OCI-LY7 (cell line): ENCODE data around the gene ATP11A. TPM values are rescaled to one million over a fixed set of nuclear protein-coding genes. Genes with fewer than 3 reads are reported as not detected.

Experiments used
- BruUV-seq: library from RNA; stranded (reverse); fragments of 400-500 nt; replicated peaks from 2 replicates; lab custom pipeline; 2021; lab: Mats Ljungman, UMichigan
- CTCF ChIA-PET: fragments of 300-600 bp; sonication (Branson Sonifier 250); formaldehyde crosslinking; loops from one replicate; lab custom pipeline; 2022; ENCODE audit warnings: antibody characterized with exemption; ENCODE audit not compliant: unreplicated experiment; lab: Charles Lee
- POLR2A ChIA-PET: fragments of 300-600 bp; sonication (Branson Sonifier 250); formaldehyde crosslinking; loops from one replicate; lab custom pipeline; 2022; ENCODE audit warnings: antibody characterized with exemption; lab: Charles Lee
- DNase-seq: peaks from one replicate; pipeline ENCODE4 v3.0.0-alpha.2; 2015; ENCODE audit warnings: low spot score
- H2AFZ ChIP-seq: fragments of 200-600 bp; sonication (generic), shearing (Covaris generic); 2 replicates; pipeline ENCODE4 v1.6.1; 2014; ENCODE audit warnings: mild to moderate bottlenecking, antibody characterized with exemption, low read length, moderate library complexity
- H3K27ac ChIP-seq: fragments of 200-600 bp; sonication (generic); 2 replicates; pipeline ENCODE4 v1.5.1; 2014; ENCODE audit warnings: mixed run types, low read depth, mild to moderate bottlenecking, moderate library complexity, low read length, inconsistent platforms; ENCODE audit not compliant: poor library complexity, severe bottlenecking
- H3K36me3 ChIP-seq: fragments of 200-600 bp; sonication (generic); 2 replicates; pipeline ENCODE4 v1.6.1; 2014; ENCODE audit warnings: mild to moderate bottlenecking, antibody characterized with exemption, low read length, moderate library complexity, mixed read lengths; ENCODE audit not compliant: insufficient read depth
- H3K4me1 ChIP-seq: fragments of 200-600 bp; sonication (generic); 2 replicates; pipeline ENCODE4 v1.5.1; 2014; ENCODE audit warnings: mild to moderate bottlenecking, low read length; ENCODE audit not compliant: insufficient read depth, poor library complexity, severe bottlenecking
- H3K4me2 ChIP-seq: fragments of 200-600 bp; sonication (generic); 2 replicates; pipeline ENCODE4 v1.6.1; 2014; ENCODE audit warnings: mild to moderate bottlenecking, low read length
- H3K4me3 ChIP-seq: fragments of 200-600 bp; sonication (generic); 2 replicates; pipeline ENCODE4 v1.5.1; 2014; ENCODE audit warnings: mild to moderate bottlenecking, low read depth, low read length; ENCODE audit not compliant: poor library complexity, severe bottlenecking
- H3K79me2 ChIP-seq: fragments of 200-600 bp; sonication (generic); 2 replicates; pipeline ENCODE4 v1.6.1; 2016; ENCODE audit warnings: low read depth, mild to moderate bottlenecking, low read length, moderate library complexity, mixed read lengths; ENCODE audit not compliant: insufficient read depth
- H3K9me2 ChIP-seq: fragments of 200-600 bp; sonication (generic); 2 replicates; pipeline ENCODE4 v1.6.1; 2016; ENCODE audit warnings: mild to moderate bottlenecking, low read length, mixed read lengths; ENCODE audit not compliant: insufficient read depth
- H3K9me3 ChIP-seq: fragments of 200-600 bp; sonication (generic); 2 replicates; pipeline ENCODE4 v1.6.1; 2014; ENCODE audit warnings: mild to moderate bottlenecking, mixed run types, low read length, mixed read lengths
- H4K20me1 ChIP-seq: fragments of 200-600 bp; sonication (generic); 2 replicates; pipeline ENCODE4 v1.6.1; 2014; ENCODE audit warnings: mild to moderate bottlenecking, antibody characterized with exemption, low read length, moderate library complexity, mixed read lengths; ENCODE audit not compliant: insufficient read depth
- EZH2phosphoT487 ChIP-seq: fragments of 200-600 bp; sonication (generic); IDR thresholded peaks from 2 replicates; pipeline ENCODE4 v1.6.1; 2018; ENCODE audit warnings: low read depth, borderline replicate concordance, mild to moderate bottlenecking, mixed run types, antibody characterized with exemption, low read length, moderate library complexity, mixed read lengths
- intact Hi-C: fragments of 100-400 bp; cut with micrococcal nuclease; formaldehyde crosslinking; loops from one replicate; pipeline ENCODE4 v1.10.0; 2022; ENCODE audit not compliant: unreplicated experiment
- total RNA-seq, 2 experiments: library from RNA; depleted of rRNA in 1 of 2; stranded (reverse); fragments of >200 nt in 1 of 2; shearing (Covaris generic) in 1 of 2; gene quantifications; 2 replicates each; pipeline ENCODE4 v1.2.3, GENCODE V29; 2014 to 2022
- TF ChIP-seq, protein P1 (sequence below): fragments of 200-600 bp; sonication (generic); conservative IDR thresholded peaks from 2 replicates; pipeline ENCODE4 v1.5.1; 2014; ENCODE audit warnings: mild to moderate bottlenecking, antibody characterized with exemption, low read length, moderate library complexity, mixed read lengths

ATP11A gene
- total RNA-seq, 2 experiments from 2014 or later = 8.8 to 23.1 TPM

DNA sequence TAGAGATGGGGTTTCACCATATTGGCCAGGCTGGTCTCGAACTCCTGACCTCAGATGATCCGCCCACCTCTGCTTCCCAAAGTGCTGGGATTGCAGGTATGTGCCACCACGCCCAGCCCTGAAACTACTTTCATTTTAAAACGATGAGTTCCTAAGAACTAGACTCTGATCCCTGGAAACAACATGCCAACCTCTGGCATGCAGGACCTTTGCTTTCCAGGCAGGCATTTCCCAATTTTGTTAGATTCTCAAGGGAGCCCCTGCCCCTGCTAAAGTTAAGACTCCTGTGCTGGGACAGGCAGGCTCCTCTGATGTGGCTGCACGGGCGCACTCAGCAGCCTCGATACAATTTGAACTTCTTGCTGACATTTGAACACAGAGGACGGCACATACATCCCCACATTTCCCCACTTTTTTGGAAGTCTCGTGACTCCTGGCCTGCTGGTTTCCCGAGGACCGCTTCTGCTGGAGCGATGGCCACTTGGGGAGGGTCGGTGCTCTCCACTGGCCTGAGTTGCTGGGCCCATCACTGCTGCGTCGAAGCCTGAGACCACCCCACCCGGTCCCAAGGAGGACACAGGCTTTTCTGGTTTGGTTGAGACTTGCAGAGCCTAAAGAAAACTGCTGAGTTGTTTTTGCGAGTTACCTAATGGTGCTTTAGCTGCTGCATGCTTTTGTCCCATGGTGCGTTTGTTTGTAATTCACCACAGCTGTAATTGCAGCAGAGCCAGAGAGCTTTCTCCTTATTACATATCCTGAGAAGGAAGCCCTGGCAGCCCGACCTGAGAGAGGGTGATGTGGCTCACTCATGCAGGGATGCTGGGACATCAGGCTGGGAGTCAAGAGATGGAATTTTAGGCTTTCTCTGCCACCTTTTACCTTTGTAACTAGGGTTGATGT, 8.2 kb downstream of the ATP11A start:
- Histone ChIP-seq H3K4me3 (no peak overlapping the region), H3K9me2 (no peaks in the 10 kb centered on the region), H3K36me3 (no peaks in the 10 kb centered on the region), H3K27ac (no peak overlapping the region), H3K4me1 (no peaks in the 10 kb centered on the region), H4K20me1 (peaks cover 4% of the 10 kb centered on the region; the same call in 1 of the 2 replicates), H2AFZ (no peak overlapping the region), H3K9me3 (no peaks in the 10 kb centered on the region), H3K79me2 (no peaks in the 10 kb centered on the region), H3K4me2 (no peak overlapping the region)
- CTCF ChIA-PET = no interaction called here
- BruUV-seq = no TSS peak
- POLR2A ChIA-PET = interaction anchor here (0.7 kb wide), 1 partner anchor 41 kb away, joined by 7 read pairs; no protein-coding TSS in a partner anchor
- intact Hi-C loops = no loop called here
- TF ChIP-seq, protein P1, sequence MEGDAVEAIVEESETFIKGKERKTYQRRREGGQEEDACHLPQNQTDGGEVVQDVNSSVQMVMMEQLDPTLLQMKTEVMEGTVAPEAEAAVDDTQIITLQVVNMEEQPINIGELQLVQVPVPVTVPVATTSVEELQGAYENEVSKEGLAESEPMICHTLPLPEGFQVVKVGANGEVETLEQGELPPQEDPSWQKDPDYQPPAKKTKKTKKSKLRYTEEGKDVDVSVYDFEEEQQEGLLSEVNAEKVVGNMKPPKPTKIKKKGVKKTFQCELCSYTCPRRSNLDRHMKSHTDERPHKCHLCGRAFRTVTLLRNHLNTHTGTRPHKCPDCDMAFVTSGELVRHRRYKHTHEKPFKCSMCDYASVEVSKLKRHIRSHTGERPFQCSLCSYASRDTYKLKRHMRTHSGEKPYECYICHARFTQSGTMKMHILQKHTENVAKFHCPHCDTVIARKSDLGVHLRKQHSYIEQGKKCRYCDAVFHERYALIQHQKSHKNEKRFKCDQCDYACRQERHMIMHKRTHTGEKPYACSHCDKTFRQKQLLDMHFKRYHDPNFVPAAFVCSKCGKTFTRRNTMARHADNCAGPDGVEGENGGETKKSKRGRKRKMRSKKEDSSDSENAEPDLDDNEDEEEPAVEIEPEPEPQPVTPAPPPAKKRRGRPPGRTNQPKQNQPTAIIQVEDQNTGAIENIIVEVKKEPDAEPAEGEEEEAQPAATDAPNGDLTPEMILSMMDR = no peak
- TF ChIP-seq EZH2phosphoT487 = no peak
- DNase-seq = no peak

DNA sequence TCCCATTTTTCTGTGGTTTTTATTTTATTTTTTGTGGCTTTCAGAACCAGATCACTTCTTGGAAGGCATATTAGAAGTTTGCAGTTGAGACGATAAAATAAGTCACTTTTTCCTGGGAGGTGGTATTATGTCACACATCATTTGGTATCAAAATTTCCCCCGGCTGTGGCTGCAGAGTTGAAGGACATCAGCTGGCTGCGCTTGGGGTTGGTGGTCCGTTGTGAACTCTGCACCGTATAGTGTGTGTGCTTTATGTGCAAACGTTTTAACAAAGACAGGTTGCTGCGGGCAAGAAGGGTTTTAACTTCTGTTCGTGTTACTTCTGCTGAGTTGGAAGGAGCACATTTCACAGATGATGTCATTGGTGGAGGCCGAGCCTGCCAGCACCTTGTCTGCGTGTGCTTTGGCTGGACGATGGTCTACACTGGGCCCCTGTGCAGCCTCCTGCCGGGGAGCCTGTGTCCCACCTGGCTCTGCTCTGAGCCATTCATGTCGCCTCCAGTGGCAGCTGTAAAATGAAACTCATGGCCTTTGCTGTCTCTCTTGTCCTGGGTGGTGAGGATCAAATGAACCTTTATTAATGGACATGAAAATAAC, 9.6 kb downstream of the ATP11A start:
- Histone ChIP-seq H3K4me3 (no peak overlapping the region), H3K79me2 (no peaks in the 10 kb centered on the region), H3K36me3 (no peaks in the 10 kb centered on the region), H3K4me1 (no peaks in the 10 kb centered on the region), H3K9me3 (no peaks in the 10 kb centered on the region), H3K27ac (no peak overlapping the region), H2AFZ (no peak overlapping the region), H4K20me1 (no peaks in the 10 kb centered on the region), H3K9me2 (no peaks in the 10 kb centered on the region), H3K4me2 (no peak overlapping the region)
- CTCF ChIA-PET = no interaction called here
- POLR2A ChIA-PET = interaction anchor here (0.6 kb wide), 1 partner anchor 8 kb away, joined by 5 read pairs; no protein-coding TSS in a partner anchor
- intact Hi-C loops = no loop called here
- no TSS peak for BruUV-seq
- no peak for DNase-seq
- TF ChIP-seq, protein P1 = no peak
